ENCODE data around the gene VPREB1.
"Not testable (repeated sequence)": the region's sequence is repeated elsewhere in the genome, so short reads cannot be mapped to it uniquely, and the experiment has no call there.

Gene VPREB1

DNA sequence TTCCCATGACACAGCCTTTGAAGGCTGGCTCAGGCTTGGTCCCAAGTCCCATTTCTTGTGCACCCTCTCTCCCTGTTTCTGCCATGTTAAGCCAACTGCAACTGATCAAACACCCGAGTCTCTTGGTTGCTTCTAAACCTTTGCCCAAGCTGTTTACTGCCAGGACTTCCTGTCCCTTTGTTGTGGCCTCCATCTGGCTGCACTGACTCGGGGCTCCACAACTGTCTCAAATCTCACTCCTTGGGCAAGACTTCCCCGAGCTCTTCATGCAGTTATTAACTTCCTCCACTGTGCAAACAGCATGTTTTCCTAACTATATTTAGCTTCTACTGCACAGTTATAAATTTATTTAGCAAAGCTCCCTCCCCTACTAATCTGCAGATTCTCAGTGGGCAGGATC lies 4.3 kb downstream of the VPREB1 start:
- peak; percentile 6 for DNase-seq

DNA sequence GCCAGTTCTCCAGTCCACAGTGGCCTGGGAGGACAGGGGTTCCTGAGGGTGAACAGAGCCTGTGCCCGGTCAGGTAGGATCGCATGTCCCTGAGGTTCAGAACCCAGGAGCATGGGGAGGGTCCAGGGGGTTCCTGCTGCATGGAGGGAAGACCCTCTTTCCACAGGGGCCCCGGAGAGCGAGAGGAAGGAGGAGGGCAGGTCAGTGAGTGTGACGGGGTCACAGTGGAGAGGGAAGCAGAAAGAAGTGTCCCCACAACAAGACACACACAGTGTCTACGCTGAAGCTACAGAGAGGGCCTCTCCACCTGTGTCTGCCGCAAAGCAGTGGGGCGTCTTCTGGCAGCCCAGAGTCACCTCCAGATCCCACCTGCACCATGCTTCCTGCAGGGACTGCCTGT lies 6.1 kb downstream of the VPREB1 start:
- not testable (repeated sequence) for DNase-seq

GRCh38 chr22:22256133-22256532 lies 11.5 kb downstream of the VPREB1 start:
- DNase-seq, result not testable (repeated sequence)

DNA sequence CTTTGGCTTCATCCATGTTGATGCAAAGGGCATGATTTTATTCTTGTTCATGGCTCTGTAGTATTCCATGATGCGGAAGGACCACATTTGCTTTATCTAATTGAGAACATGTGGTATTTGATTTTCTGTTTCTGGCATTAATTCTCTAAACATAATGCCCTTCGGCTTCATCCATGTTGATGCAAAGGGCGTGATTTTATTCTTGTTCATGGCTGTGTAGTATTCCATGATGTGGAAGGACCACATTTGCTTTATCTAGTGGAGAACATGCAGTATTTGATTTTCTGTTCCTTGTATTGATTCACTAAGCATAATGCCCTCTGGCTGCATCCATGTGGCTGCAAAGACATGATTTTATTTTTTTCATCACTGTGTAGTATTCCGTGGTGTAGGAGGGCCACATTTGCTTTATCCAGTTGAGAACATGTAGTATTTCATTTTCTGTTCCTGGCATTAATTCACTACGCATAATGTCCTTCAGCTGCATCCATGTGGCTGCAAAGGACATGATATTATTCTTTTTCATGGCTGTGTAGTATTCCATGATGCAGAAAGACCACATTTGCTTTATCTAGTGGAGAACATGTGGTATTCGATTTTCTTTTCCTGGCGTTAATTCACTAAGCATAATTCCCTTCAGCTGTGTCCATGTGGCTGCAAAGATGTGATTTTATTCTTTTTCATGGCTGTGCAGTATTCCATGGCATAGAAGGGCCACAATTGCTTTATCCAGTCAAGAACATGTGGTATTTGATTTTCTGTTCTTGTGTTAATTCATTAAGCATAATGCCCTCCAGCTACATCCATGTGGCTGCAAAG lies 14.2 kb downstream of the VPREB1 start:
- not testable (repeated sequence) for DNase-seq

DNA sequence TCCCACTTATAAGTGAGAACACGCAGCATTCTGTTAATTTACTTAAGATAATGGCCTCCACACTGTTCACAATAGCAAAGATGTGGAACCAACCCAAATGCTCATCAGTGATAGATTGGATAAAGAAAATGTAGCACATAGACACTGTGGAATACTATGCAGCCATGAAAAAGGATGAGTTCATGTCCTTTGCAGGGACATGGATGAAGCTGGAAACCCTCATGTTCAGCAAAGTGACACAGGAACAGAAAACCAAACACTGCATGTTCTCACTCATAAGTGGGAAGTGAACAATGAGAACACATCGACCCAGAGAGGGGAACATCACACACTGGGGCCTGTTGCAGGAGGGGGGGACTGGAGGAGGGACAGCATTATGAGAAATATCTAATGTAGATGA lies 15.6 kb downstream of the VPREB1 start:
- DNase-seq, result not testable (repeated sequence)

DNA sequence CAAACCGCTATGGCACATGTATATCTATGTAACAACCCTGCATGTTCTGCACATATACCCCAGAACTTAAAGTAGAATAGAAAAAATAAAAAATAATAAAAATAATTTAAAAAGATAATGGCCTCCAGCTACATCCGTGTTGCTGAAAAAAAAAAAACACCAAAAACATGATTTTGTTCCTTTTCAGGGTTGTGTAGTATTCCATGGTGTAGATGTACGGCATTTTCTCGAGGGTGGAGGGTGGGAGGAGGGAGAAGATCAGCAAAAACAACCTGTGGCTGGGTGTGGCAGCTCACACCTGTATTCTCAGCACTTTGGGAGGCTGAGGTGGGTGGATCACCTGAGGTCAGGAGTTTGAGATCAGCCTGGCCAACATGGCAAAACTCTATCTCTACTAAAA lies 16.0 kb downstream of the VPREB1 start:
- not testable (repeated sequence) for DNase-seq

GRCh38 chr22:22262332-22263074 lies 17.9 kb downstream of the VPREB1 start:
- DNase-seq, result not testable (repeated sequence)

- not testable (repeated sequence) for DNase-seq
These were observed 19.2 kb downstream of the VPREB1 start for GRCh38 chr22:22263823-22264222.

GRCh38 chr22:22270036-22270676 lies 25.6 kb downstream of the VPREB1 start:
- not testable (repeated sequence) for DNase-seq

DNA sequence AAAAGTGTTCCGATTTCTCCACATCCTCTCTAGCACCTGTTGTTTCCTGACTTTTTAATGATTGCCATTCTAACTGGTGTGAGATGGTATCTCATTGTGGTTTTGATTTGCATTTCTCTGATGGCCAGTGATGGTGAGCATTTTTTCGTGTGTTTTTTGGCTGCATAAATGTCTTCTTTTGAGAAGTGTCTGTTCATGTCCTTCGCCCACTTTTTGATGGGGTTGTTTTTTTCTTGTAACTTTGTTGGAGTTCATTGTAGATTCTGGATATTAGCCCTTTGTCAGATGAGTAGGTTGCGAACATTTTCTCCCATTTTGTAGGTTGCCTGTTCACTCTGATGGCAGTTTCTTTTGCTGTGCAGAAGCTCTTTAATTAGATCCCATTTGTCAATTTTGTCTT lies 32.8 kb downstream of the VPREB1 start:
- not testable (repeated sequence) for DNase-seq

GRCh38 chr22:22284962-22285756 lies 40.6 kb downstream of the VPREB1 start:
- not testable (repeated sequence) for DNase-seq

DNA sequence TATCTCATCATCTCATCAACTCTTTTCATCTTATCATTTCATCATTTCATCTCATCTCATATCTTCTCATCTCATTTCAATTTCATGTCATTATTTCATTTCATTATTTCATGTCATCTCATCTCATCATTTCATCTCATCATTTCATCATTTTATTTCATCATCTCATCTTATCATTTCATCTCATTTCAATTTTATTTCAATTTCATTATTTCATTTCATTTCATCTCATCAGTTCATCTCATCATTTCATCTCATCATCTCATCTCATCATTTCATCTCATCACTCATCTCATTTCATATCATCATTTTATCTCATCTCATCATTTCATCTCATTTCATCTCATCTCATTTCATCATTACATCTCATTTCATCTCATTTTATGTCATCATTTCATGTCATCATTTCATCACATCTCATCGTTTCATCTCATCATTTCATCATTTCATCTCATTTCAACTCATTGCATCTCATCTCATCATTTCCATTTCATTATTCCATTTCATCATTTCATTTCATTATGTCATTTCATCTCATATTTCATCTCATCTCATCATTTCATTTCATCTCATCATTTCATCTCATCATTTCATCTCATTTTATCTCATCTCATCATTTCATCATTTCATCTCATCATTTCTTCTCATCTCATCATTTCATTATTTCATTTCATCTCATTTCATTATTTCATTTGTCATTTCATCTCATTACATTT lies 42.0 kb downstream of the VPREB1 start:
- DNase-seq, result not testable (repeated sequence)

GRCh38 chr22:22287106-22287626 lies 42.6 kb downstream of the VPREB1 start:
- not testable (repeated sequence) for DNase-seq

- not testable (repeated sequence) for DNase-seq
These were observed 45.1 kb downstream of the VPREB1 start for GRCh38 chr22:22289666-22290065.

GRCh38 chr22:22291129-22291806 lies 46.7 kb downstream of the VPREB1 start:
- DNase-seq, result not testable (repeated sequence)

- DNase-seq, result not testable (repeated sequence)
These were observed 48.1 kb downstream of the VPREB1 start for GRCh38 chr22:22292656-22293055.

- not testable (repeated sequence) for DNase-seq
These were observed 48.9 kb downstream of the VPREB1 start for GRCh38 chr22:22293436-22293835.

DNA sequence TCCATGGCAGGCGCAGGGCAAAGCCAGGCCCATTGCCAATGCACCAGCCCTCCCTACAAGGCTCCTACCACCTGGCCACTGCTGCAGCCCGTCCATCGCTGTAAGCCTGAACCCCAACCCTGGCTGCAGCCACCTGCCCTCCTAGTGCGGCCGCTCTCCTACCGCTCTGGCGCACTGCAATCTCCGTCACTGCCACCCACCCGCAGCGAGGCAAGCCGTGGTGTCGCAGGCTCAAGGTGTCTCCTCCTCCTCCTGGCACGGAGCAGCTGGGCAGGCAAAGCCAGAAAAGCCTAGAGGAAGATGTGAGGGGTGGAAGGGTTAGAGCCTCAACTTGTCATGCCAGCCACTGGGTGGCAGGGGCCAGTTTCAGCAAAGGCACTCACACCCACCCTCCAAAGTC lies 50.1 kb downstream of the VPREB1 start:
- DNase-seq, result not testable (repeated sequence)

All from GDM1 (cell line).